ENCODE results near the gene MAP4K1. TPM values are rescaled to one million over a fixed set of nuclear protein-coding genes. Genes with fewer than 3 reads are reported as not detected.
"Not testable (repeated sequence)": the region's sequence is repeated elsewhere in the genome, so short reads cannot be mapped to it uniquely, and the experiment has no call there.

MAP4K1 gene
- total RNA-seq, 1 donor from 2014 or later = not detected

DNA sequence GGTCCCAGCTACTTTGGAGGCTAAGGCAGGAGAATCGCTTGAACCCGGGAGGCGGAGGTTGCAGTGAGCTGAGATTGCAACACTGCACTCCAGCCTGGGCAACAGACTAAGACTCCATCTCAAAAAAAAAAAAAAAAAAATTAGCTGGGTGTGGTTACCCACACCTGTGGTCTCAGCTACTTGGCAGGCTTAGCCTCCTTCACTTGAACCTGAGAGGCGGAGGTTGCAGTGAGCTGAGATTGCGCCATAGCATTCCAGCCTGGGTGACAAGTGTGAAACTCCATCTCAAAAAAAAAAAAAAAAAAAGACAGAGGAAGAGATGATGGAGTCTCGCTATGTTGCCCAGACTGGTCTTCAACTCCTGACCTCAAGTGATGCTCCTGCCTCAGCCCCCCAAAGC lies 38.4 kb downstream of the MAP4K1 start:
- not testable (repeated sequence) for DNase-seq (ENCODE audit: extremely low read depth, low read depth, low spot score)

- DNase-seq (ENCODE audit: extremely low read depth, low read depth, low spot score) = no peak
Observed at GRCh38 chr19:38577826-38578225, 39.9 kb downstream of the MAP4K1 start.

DNA sequence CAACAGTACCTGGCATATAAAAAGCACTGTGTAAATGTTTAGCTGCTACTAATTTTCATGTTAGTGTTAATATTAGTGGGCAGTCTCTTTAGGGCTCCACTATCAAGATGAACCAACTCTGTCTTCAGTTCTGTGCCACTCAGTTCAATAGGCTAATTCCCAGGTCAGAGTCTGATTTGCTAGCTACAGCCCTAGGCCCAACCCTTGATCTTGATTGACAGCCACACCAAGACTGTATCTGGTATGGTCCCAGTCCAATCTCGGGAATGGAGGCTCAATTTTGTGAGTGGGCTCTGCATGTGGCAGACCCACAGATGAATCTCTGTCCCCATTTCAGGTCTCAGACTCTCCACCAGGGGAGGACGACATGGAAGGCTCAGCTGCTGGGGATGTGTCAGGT lies 46.1 kb downstream of the MAP4K1 start:
- DNase-seq (ENCODE audit: extremely low read depth, low read depth, low spot score) = no peak

DNA sequence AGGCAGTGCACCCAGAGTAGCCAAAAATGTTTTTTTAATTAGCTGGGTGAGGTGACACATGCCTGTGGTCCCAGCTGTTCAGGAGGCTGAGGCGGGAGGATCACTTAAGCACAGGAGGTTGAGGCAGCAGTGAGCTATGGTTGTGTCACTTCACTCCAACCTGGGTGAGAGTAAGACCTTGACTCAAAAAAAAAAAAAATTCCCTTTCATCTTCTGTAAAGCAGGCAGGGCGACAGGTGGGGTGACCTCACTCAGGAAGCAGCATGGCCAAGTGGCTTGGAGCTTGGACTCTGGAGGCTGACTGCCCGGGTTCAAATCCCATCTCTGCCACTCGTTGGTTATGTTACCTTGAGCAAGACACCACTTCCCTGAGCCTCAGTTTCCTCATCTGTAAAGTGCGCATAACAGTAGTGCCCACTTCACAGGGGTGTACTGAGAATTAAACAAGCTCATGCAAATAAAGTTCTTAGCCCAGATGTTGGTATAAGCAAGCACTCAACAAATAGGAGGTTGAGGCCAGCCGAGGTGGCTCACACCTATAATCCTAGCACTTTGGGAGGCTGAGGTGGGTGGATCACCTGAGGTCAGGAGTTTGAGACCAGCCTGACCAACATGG lies 48.3 kb downstream of the MAP4K1 start:
- DNase-seq (ENCODE audit: extremely low read depth, low read depth, low spot score) = no peak

- no peak for DNase-seq (ENCODE audit: extremely low read depth, low read depth, low spot score)
Observed at GRCh38 chr19:38565691-38566105, 52.1 kb downstream of the MAP4K1 start.

DNA sequence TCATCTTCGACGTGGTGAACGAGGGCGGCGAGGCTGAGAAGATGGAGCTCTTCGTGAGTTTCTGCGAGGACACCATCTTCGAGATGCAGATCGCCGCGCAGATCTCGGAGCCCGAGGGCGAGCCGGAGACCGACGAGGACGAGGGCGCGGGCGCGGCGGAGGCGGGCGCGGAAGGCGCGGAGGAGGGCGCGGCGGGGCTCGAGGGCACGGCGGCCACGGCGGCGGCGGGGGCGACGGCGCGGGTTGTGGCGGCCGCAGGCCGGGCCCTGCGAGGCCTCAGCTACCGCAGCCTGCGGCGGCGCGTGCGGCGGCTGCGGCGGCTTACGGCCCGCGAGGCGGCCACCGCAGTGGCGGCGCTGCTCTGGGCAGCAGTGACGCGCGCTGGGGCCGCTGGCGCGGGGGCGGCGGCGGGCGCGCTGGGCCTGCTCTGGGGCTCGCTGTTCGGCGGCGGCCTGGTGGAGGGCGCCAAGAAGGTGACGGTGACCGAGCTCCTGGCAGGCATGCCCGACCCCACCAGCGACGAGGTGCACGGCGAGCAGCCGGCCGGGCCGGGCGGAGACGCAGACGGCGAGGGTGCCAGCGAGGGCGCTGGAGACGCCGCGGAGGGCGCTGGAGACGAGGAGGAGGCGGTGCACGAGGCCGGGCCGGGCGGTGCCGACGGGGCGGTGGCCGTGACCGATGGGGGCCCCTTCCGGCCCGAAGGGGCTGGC lies 52.6 kb downstream of the MAP4K1 start:
- no peak for DNase-seq (ENCODE audit: extremely low read depth, low read depth, low spot score)

- no peak for DNase-seq (ENCODE audit: extremely low read depth, low read depth, low spot score)
Observed at GRCh38 chr19:38563475-38563874, 54.3 kb downstream of the MAP4K1 start.

GRCh38 chr19:38562096-38562495 lies 55.7 kb downstream of the MAP4K1 start:
- DNase-seq (ENCODE audit: extremely low read depth, low read depth, low spot score) = no peak

DNA sequence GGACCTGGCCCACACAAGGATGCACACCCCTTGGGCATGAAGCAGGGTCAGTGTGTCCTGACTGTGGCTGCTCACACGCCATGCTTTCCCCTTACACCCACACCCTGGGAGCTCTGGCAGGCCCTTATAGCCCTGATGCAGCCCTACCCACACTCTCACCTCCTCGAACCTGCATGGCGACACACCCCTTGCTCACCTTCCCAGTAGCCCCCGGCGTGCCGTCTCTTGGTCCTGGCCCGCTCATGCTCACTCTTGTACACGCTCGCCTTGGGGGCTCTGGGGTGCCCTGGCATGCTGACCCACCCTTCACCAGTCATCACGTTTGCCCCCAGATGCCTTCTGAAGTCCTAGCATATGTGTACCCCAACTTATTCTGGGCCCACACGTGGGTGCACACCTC lies 56.1 kb downstream of the MAP4K1 start:
- DNase-seq (ENCODE audit: extremely low read depth, low read depth, low spot score) = no peak

GRCh38 chr19:38561053-38561606 lies 56.6 kb downstream of the MAP4K1 start:
- no peak for DNase-seq (ENCODE audit: extremely low read depth, low read depth, low spot score)

- no peak for DNase-seq (ENCODE audit: extremely low read depth, low read depth, low spot score)
Observed at GRCh38 chr19:38559428-38560401, 58.0 kb downstream of the MAP4K1 start.

DNA sequence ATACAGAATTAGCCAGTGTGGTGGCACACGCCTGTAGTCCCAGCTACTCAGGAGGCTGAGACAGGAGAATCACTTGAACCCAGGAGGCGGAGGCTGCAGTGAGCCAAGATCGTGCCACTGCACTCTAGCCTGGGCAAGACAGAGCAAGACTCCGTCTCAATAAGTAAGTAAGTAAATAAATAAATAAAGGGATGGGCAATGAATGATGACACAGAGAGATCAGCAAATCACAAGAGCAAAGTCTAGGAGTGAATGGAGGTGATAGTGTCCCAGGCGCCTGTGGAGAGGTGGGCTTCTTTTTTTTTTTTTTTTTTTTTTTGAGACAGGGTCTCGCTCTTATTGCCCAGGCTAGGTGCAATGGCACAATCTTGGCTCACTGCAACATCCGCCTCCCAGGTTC lies 58.8 kb downstream of the MAP4K1 start:
- not testable (repeated sequence) for DNase-seq (ENCODE audit: extremely low read depth, low read depth, low spot score)

- DNase-seq (ENCODE audit: extremely low read depth, low read depth, low spot score) = no peak
Observed at GRCh38 chr19:38557205-38557799, 60.5 kb downstream of the MAP4K1 start.

- no peak for DNase-seq (ENCODE audit: extremely low read depth, low read depth, low spot score)
Observed at GRCh38 chr19:38556521-38557174, 61.1 kb downstream of the MAP4K1 start.

GRCh38 chr19:38555200-38555599 lies 62.6 kb downstream of the MAP4K1 start:
- no peak for DNase-seq (ENCODE audit: extremely low read depth, low read depth, low spot score)

GRCh38 chr19:38554676-38555141 lies 63.0 kb downstream of the MAP4K1 start:
- DNase-seq (ENCODE audit: extremely low read depth, low read depth, low spot score) = no peak

- not testable (repeated sequence) for DNase-seq (ENCODE audit: extremely low read depth, low read depth, low spot score)
Observed at GRCh38 chr19:38553239-38553638, 64.5 kb downstream of the MAP4K1 start.

GRCh38 chr19:38551450-38551813 lies 66.3 kb downstream of the MAP4K1 start:
- no peak for DNase-seq (ENCODE audit: extremely low read depth, low read depth, low spot score)

DNA sequence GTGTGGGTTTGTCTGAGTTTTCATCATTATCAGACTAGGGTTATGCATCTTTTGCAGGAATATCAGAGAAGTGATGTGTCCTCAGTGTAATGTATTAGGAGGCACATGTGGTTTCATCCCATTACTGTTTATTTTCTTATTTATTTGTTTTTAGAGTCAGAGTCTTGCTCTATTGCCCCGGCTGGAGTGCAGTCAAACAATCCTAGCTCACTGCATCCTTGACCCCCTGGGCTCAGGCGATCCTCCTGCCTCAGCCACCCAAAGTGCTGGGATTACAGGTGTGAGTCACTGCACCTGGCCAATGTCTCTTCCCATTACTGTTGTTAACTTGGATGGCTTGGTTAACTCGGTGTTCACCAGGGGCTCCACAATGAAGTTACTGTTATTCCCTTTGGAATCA lies 67.4 kb downstream of the MAP4K1 start:
- DNase-seq (ENCODE audit: extremely low read depth, low read depth, low spot score) = no peak

DNA sequence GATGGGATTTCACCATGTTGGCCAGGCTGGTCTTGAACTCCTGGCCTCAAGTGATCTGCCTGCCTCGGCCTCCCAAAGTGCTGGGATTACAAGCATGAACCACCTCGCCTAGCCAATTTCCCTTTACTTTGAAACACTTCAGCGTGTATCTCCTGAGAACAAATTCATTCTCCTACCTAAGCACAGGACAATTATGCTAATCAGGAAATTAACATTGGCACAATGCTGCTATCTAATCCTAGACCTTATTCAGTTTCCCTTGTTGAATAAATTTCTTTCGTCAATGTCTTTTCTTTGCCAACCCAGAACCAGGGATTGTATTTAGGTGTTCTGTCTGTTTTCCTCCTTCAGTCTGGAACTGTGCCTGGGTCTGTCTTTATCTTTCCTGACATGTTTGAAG lies 67.8 kb downstream of the MAP4K1 start:
- no peak for DNase-seq (ENCODE audit: extremely low read depth, low read depth, low spot score)
